Prostate gland (tissue), 2 donors: ENCODE results near the gene ZNF557. TPM values are rescaled to one million over a fixed set of nuclear protein-coding genes. Genes with fewer than 3 reads are reported as not detected.
"Not testable (repeated sequence)": the region's sequence is repeated elsewhere in the genome, so short reads cannot be mapped to it uniquely, and the experiment has no call there.

Experiments
- DNase-seq: peaks from one replicate; pipeline ENCODE4 v3.0.0-alpha.2; 2019; ENCODE audit warnings: low spot score
- H3K27ac ChIP-seq, 2 donors: fragments of 200-600 bp; sonication (generic); 2 replicates each; pipeline ENCODE4 v1.5.1; 2017 to 2019
- H3K27me3 ChIP-seq: fragments of 200-600 bp; sonication (generic); replicated peaks from 2 replicates; pipeline ENCODE4 v1.5.1; 2019; ENCODE audit not compliant: insufficient read depth
- H3K36me3 ChIP-seq, 2 donors: fragments of 200-600 bp; sonication (generic); 1 replicate in 1 of 2; 2 replicates in 1 of 2; pipeline versions ENCODE4 v1.5.1 to v1.8.1; 2017 to 2019
- H3K4me1 ChIP-seq: fragments of 200-600 bp; sonication (generic); replicated peaks from 2 replicates; pipeline ENCODE4 v1.5.1; 2019
- H3K4me3 ChIP-seq, 2 donors: fragments of 200-600 bp; sonication (generic); 2 replicates each; pipeline ENCODE4 v1.5.1; 2017 to 2019
- H3K9me3 ChIP-seq: fragments of 200-600 bp; sonication (generic); 2 replicates; pipeline ENCODE4 v1.5.1; 2017
- POLR2A ChIP-seq: fragments of 450-650 bp; IDR thresholded peaks from one replicate; pipeline ENCODE4 v1.6.1; 2016; ENCODE audit warnings: antibody characterized with exemption, mild to moderate bottlenecking
- POLR2AphosphoS5 ChIP-seq: sonication (generic); formaldehyde crosslinking; IDR thresholded peaks from one replicate; pipeline ENCODE4 v1.6.1; 2017; ENCODE audit warnings: antibody characterized with exemption
- WGBS: methylation state at CpG from one replicate; pipeline ENCODE4 v1.1.5; 2018; 5-methylcytosine and 5-hydroxymethylcytosine counted together
- intact Hi-C: fragments of 100-400 bp; cut with DNase I; formaldehyde crosslinking; loops from one replicate; pipeline ENCODE4 v1.14.2; 2022
- total RNA-seq, 2 donors: library from RNA; depleted of rRNA; stranded (reverse); fragments of >200 nt; gene quantifications; one replicate each; pipeline ENCODE4 v1.1.0, GENCODE V29; 2016
- TF ChIP-seq, protein P1 (sequence below), 4 experiments: fragments of 200-600 bp in 2 of 4; fragments of 450-650 bp in 2 of 4; sonication (generic) in 2 of 4; IDR thresholded peaks; 1 replicate in 3 of 4; 2 replicates in 1 of 4; pipeline ENCODE4 v1.5.1; 2016 to 2019; ENCODE audit warnings: antibody characterized with exemption in 4 of 4, mild to moderate bottlenecking in 2 of 4, moderate library complexity in 2 of 4

ZNF557 gene
- total RNA-seq, 2 donors from 2014 or later = 12.2 to 14.7 TPM

DNA sequence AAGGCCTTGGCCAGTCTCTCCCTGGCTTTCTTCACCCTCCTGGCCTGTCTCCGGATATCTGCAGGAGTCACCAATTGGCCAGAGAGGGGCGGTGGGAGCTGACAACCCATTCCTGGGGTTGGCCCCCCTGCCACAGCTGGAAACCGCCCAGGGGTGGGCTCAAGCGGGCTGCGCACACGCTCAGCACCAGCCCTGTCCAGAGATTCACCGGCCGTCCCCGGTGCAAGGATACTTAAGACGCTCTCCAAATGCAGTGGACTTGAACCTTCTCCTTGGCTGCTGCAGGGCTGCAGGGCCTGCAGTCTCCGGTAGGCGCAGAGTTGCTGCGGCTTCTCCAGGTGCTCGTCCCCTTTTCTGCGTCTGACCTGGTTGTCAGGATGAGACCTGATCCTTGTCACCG, 13.1 kb upstream of the ZNF557 start:
- DNase-seq, H3K27me3 ChIP-seq, H3K36me3 ChIP-seq, H3K9me3 ChIP-seq, intact Hi-C loops, H3K4me1 ChIP-seq, H3K4me3 ChIP-seq, H3K27ac ChIP-seq: not testable (repeated sequence)
- 89% methylated on average over 9 of the region's 16 CpGs for WGBS

DNA sequence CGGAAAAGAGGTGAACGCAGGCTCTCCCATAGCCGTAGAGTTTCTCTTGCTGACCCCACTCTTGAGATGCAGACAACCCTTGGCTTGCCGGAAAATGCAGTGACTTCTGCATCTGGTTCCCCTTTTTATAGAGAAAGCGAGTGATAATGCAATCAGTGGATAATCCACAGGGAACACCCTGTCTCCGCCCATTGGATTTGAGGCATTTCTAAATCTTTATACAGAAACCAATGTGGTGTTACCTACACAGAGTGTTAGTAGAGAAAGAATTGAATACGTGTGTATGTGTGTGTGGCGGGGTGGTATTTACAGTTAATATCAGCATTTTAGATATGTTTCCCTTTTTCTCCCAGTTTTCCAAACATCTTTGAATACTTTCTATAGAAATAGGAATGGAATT, 10.9 kb upstream of the ZNF557 start, which contains the start of gene MBD3L3:
Gene MBD3L3, minus strand, starts transcription at position 101 of the 400 bp plus-strand sequence. Its CDS starts 71 bp downstream, at position 30.
- H3K36me3 ChIP-seq, H3K27ac ChIP-seq, H3K4me1 ChIP-seq, H3K27me3 ChIP-seq, H3K4me3 ChIP-seq, intact Hi-C loops, DNase-seq, H3K9me3 ChIP-seq: not testable (repeated sequence)
- WGBS = no CpG with 5 or more reads among the region's 8 CpGs

DNA sequence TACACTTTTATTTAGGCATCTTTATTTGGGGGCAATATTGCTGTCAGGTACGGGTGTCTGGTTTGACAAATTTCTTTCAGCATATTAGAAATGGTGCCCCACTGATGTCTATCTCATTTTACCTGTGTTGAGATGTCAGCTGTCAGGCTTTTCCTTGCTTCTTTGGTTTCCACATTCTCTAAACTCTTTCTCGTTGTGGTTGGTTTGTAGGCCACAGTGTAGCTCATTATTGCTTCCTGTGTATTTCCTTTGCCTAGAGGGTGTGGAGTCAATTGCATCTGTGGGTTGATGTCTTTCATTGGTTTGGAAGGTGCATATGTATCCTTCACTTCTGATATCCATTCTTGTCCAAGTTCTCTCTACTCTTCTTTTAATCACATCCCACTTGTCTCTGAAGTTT, 9.5 kb upstream of the ZNF557 start:
- H3K36me3 ChIP-seq, H3K9me3 ChIP-seq, H3K27ac ChIP-seq, DNase-seq, H3K4me1 ChIP-seq, H3K4me3 ChIP-seq, intact Hi-C loops, H3K27me3 ChIP-seq: not testable (repeated sequence)
- 73% methylated on average over 2 of the region's 2 CpGs for WGBS

DNA sequence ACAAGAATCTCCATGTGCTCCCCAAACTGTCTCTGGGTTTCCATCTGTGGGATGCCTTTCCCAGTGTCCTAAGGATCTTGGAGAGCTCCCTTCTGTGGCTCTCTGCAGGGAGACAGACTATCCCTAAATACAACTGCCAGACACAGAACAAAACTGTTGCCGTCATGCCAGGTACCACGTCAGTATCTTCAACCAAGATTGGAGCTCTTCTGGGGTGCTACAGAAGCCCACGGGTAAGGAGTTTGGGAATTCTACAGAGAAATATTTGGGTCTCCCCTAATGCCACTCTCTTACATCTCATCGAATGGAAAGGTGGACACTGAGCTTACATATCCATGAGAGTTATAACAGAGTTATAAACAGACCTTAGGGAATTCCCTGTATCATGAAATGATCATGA, 6.2 kb upstream of the ZNF557 start:
- Histone ChIP-seq H3K27me3 (no peaks in the 10 kb centered on the region), H3K36me3 (no peaks in the 10 kb centered on the region), H3K4me1 (no peaks in the 10 kb centered on the region), H3K27ac (no peak overlapping the region), H3K4me3 (no peak overlapping the region), H3K9me3 (no peaks in the 10 kb centered on the region)
- TF ChIP-seq, protein P1, sequence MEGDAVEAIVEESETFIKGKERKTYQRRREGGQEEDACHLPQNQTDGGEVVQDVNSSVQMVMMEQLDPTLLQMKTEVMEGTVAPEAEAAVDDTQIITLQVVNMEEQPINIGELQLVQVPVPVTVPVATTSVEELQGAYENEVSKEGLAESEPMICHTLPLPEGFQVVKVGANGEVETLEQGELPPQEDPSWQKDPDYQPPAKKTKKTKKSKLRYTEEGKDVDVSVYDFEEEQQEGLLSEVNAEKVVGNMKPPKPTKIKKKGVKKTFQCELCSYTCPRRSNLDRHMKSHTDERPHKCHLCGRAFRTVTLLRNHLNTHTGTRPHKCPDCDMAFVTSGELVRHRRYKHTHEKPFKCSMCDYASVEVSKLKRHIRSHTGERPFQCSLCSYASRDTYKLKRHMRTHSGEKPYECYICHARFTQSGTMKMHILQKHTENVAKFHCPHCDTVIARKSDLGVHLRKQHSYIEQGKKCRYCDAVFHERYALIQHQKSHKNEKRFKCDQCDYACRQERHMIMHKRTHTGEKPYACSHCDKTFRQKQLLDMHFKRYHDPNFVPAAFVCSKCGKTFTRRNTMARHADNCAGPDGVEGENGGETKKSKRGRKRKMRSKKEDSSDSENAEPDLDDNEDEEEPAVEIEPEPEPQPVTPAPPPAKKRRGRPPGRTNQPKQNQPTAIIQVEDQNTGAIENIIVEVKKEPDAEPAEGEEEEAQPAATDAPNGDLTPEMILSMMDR (IDR thresholded peaks at IDR 0.05) = no peak
- TF ChIP-seq POLR2AphosphoS5 = no peak
- TF ChIP-seq POLR2A = no peak
- 73% methylated on average over 4 of the region's 4 CpGs for WGBS
- intact Hi-C loops = no loop called here
- no peak for DNase-seq

DNA sequence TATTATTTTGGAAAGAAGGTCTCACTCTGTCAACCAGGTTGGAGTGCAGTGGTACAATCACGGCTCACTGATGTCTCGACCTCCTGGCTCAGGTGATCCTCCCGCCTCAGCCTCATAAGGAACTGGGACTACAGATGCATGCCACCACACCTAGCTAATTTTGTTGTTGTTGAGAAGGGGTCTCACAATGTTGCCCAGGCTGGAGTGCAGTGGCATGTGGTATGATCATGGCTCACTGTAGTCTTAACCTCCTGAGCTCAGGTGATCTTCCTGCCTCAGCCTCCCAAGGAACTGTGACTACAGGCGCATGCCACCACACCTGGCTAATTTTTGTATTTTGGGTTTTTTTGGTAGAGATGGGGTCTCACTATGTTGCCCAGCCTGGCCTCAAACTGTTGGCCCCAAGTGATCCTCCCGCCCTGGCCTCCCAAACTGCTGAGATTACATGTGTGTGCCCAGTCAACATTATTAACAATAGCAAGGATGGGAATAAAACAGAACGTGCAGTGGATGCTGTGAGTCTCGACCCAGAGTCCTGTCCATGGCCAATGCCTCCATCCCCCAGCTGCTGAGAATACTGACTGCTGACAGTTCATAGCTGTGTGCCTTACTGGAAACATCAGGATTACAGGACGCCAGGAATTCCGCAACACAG, 5.6 kb upstream of the ZNF557 start:
- H3K9me3 ChIP-seq = no peaks in the 10 kb centered on the region
- H3K27ac ChIP-seq = no peak overlapping the region
- H3K4me1 ChIP-seq = no peaks in the 10 kb centered on the region
- no peaks in the 10 kb centered on the region for H3K36me3 ChIP-seq
- no peak overlapping the region for H3K4me3 ChIP-seq
- TF ChIP-seq POLR2A (no peak), POLR2AphosphoS5 (no peak)
- TF ChIP-seq, protein P1 (IDR thresholded peaks at IDR 0.05) = no peak
- H3K27me3 ChIP-seq = no peaks in the 10 kb centered on the region
- intact Hi-C loops = no loop called here
- 86% methylated on average over 9 of the region's 9 CpGs for WGBS
- DNase-seq = no peak

DNA sequence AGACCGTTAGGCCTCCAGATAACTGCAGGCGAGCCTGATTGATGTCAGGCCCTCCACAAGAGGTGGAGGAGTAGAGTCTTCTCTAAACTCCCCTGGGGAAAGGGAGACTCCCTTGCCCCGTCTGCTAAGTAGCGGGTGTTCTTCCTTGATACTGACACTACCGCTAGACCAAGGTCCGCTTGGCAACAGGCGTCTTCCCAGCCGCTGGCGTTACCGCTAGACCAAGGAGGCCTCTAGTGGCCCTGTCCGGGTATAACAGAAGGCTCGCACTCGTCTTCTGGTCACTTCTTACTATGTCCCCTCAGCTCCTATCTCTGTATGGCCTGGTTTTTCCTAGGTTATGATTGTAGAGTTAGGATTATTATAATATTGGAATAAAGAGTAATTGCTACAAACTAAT, 2.4 kb upstream of the ZNF557 start:
- WGBS = 50% methylated on average over 13 of the region's 13 CpGs
- H3K27ac ChIP-seq, H3K27me3 ChIP-seq, H3K4me1 ChIP-seq, intact Hi-C loops, H3K36me3 ChIP-seq, H3K9me3 ChIP-seq, H3K4me3 ChIP-seq: not testable (repeated sequence)
- DNase-seq = peak; percentile 1

DNA sequence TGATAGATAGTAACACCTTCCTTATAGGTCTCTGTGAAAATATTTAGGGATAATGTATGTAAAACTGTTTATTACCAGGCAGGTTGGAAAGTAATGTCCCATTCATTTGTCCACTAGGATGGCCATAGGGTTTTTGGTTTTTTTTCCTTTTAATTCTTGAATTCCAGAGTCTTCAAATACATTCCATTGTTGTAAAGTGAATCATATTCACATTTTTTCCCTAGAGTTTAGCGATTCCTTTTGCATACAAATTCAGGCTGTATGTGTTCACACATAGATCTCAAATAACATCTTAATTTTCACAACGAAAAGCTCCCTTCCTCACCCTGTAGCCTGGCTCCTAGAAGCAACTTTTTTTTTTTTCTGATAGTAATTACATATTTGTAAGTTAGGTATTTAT, 1.8 kb upstream of the ZNF557 start:
- Histone ChIP-seq H3K27me3 (no peaks in the 10 kb centered on the region), H3K9me3 (no peaks in the 10 kb centered on the region), H3K4me3 (no peak overlapping the region), H3K27ac (no peak overlapping the region), H3K4me1 (no peaks in the 10 kb centered on the region), H3K36me3 (peaks cover 0 to 12% of the 10 kb centered on the region in 2 donors)
- intact Hi-C loops = no loop called here
- TF ChIP-seq POLR2AphosphoS5 (no peak), POLR2A (no peak)
- TF ChIP-seq, protein P1 (IDR thresholded peaks at IDR 0.05) = no peak
- WGBS = 80% methylated on average over 2 of the region's 2 CpGs
- no peak for DNase-seq
